ENCODE data around the gene CAMKK1.

DNA sequence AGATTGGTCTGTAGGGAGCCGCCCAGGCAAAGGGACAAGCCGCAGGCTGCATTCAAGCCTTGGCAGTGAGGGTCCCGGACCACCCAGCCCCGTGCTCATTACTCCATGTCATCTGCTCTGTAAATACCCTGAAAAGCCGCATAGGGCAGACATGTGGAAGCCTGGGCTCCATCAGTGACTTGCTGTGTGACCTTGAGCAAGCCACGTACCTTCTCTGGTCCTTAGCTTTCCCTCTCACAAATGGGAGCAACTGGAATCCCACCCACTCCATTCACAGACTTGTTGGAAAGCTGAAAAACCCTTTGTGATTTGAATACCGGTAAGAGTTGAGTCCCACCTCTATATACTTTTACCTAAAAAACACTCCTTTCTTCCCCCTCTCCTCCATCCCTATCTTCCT is 11.9 kb downstream of the CAMKK1 start:
- TF ChIP-seq, protein P1, sequence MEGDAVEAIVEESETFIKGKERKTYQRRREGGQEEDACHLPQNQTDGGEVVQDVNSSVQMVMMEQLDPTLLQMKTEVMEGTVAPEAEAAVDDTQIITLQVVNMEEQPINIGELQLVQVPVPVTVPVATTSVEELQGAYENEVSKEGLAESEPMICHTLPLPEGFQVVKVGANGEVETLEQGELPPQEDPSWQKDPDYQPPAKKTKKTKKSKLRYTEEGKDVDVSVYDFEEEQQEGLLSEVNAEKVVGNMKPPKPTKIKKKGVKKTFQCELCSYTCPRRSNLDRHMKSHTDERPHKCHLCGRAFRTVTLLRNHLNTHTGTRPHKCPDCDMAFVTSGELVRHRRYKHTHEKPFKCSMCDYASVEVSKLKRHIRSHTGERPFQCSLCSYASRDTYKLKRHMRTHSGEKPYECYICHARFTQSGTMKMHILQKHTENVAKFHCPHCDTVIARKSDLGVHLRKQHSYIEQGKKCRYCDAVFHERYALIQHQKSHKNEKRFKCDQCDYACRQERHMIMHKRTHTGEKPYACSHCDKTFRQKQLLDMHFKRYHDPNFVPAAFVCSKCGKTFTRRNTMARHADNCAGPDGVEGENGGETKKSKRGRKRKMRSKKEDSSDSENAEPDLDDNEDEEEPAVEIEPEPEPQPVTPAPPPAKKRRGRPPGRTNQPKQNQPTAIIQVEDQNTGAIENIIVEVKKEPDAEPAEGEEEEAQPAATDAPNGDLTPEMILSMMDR (IDR thresholded peaks at IDR 0.05; ENCODE audit: borderline replicate concordance, extremely low read depth, low read length, poor library complexity, severe bottlenecking) = no peak
- TF ChIP-seq EZH2 (IDR thresholded peaks at IDR 0.05; ENCODE audit: borderline replicate concordance, low read depth, low read length, severe bottlenecking) = no peak

Data from DND-41 (cell line).